MCF 10A (cell line): ENCODE measurements around the gene ARF1. TPM values are rescaled to one million over a fixed set of nuclear protein-coding genes. Genes with fewer than 3 reads are reported as not detected.

ENCODE experiments used
- BruUV-seq: library from RNA; stranded (reverse); fragments of 400-500 nt; replicated peaks from 2 replicates; lab custom pipeline; 2021; lab: Mats Ljungman, UMichigan
- CTCF ChIA-PET: fragments of 300-600 bp; sonication (Branson Sonifier 250); formaldehyde crosslinking; extraction: SDS; loops from one replicate; lab custom pipeline; 2021; ENCODE audit warnings: antibody characterized with exemption, inconsistent platforms; lab: Yijun Ruan, JAX
- POLR2A ChIA-PET: fragments of 300-600, 350-650 bp; sonication (Branson Sonifier 250); formaldehyde crosslinking; extraction: SDS; loops from one replicate; lab custom pipeline; 2020; ENCODE audit warnings: antibody characterized with exemption, inconsistent platforms; lab: Yijun Ruan, JAX
- DNase-seq: peaks from one replicate; pipeline ENCODE4 v3.0.0-alpha.2; 2018; ENCODE audit not compliant: unreplicated experiment
- H3K27ac Mint-ChIP-seq: one replicate; pipeline ENCODE4 v1.8.0; 2022; ENCODE audit warnings: mild to moderate bottlenecking, low read depth, mixed read lengths; ENCODE audit not compliant: unreplicated experiment
- H3K27me3 Mint-ChIP-seq: one replicate; pipeline ENCODE4 v1.8.0; 2022; ENCODE audit warnings: mixed read lengths; ENCODE audit not compliant: insufficient read depth, unreplicated experiment
- H3K36me3 Mint-ChIP-seq: one replicate; pipeline ENCODE4 v1.8.0; 2022; ENCODE audit warnings: mild to moderate bottlenecking, moderate library complexity, mixed read lengths; ENCODE audit not compliant: insufficient read depth, unreplicated experiment
- H3K4me1 Mint-ChIP-seq: one replicate; pipeline ENCODE4 v1.8.0; 2022; ENCODE audit warnings: mixed read lengths; ENCODE audit not compliant: insufficient read depth, unreplicated experiment
- H3K4me3 Mint-ChIP-seq: one replicate; pipeline ENCODE4 v1.8.0; 2022; ENCODE audit warnings: mild to moderate bottlenecking, moderate library complexity, mixed read lengths; ENCODE audit not compliant: unreplicated experiment
- H3K9me3 Mint-ChIP-seq: one replicate; pipeline ENCODE4 v1.8.0; 2022; ENCODE audit warnings: mixed read lengths; ENCODE audit not compliant: unreplicated experiment
- CTCF ChIP-seq: fragments of 200-600 bp; IDR thresholded peaks from one replicate; pipeline ENCODE4 v1.8.0; 2022; ENCODE audit warnings: antibody characterized with exemption, mild to moderate bottlenecking; ENCODE audit not compliant: unreplicated experiment
- intact Hi-C: fragments of 100-400 bp; cut with micrococcal nuclease; formaldehyde crosslinking; loops from 2 replicates; pipeline ENCODE4 v1.14.1; 2022
- total RNA-seq: library from RNA; stranded (reverse); gene quantifications from 2 replicates; pipeline ENCODE4 v1.2.3, GENCODE V29; 2022

ARF1 gene
- total RNA-seq, 1 experiment from 2014 or later = 870 TPM

DNA sequence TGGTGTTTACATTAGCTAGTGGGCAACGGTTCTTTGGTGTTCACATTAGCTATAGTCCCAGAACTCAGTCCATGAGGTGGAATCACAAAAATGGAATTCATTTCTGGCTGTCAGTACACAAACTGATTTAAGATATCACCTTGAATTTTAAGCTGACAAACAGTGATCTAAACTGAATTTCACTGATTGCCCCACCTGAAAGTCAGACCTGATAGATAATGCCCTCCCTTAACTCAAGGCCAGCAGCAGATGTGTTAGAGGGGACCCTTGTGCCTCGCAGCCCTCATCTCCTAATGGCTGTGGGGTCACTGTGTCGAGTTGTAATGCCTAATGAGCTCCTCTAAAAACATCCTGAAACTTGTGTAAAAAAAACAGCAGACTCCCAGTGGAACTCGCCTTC lies 8.6 kb downstream of the ARF1 start:
- no peak for DNase-seq
- CTCF ChIA-PET = interaction anchor here (0.6 to 7.4 kb wide), 13 partner anchors 14 to 1466 kb away, joined by 3 to 72 read pairs (median 5); partner anchors contain the start of gene MRPL55
- TF ChIP-seq CTCF = no peak
- Mint-ChIP-seq H3K9me3 (peaks cover 18% of the 10 kb centered on the region), H3K4me1 (peaks cover 73% of the 10 kb centered on the region), H3K27ac (no peak overlapping the region), H3K36me3 (peaks cover 82% of the 10 kb centered on the region), H3K4me3 (no peak overlapping the region), H3K27me3 (no peaks in the 10 kb centered on the region)
- intact Hi-C loops = no loop called here
- POLR2A ChIA-PET = interaction anchor here (0.8 to 7.9 kb wide), 9 partner anchors 8 to 92 kb away, joined by 3 to 56 read pairs (median 7); partner anchors contain the start of genes ARF1, IBA57 and MRPL55
- no TSS peak for BruUV-seq

DNA sequence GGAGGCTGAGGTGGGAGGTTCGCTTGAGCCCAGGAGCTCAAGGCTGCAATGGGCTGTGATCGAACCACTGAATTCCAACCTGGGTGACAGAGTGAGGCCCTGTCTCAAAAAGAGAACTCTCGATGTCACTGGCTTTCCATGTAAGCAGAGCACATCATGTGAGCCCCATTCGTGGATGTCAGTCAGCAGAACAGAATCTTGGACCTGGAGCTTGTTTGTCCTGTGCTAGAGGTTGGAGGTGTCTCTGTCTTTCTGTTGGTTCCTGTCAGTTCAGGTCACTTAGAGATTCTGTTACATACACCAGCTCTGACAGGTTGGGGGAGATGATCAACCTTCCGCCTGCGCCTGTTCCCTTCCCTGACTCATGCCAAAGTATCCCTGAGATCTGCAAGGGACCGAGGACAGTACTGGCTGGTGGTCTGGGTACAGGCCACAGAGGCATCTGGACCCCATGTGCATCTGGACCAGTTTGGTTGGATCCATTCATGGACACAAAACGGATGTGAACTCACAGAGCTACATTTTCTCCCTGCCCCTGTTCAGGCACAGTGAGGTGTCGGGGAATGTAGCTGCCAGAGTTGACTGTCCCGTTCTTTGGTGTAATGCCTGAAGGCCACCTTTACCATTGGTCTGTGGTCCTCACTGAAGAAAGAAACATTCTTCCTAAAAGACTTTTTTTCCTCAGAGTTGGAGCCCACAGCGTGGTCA lies 10.0 kb downstream of the ARF1 start:
- CTCF ChIA-PET = interaction anchor here (0.6 to 7.4 kb wide), 6 partner anchors 17 to 1429 kb away, joined by 3 to 72 read pairs (median 6); partner anchors contain the start of gene MRPL55
- peak overlapping the region; percentile 41 for H3K27ac Mint-ChIP-seq
- no TSS peak for BruUV-seq

GRCh38 chr1:228093050-228093906 lies 10.8 kb downstream of the ARF1 start:
- H3K9me3 Mint-ChIP-seq = peaks cover 18% of the 10 kb centered on the region
- H3K27ac Mint-ChIP-seq = no peak overlapping the region
- ChIA-PET CTCF (interaction anchor here (0.7 to 7.4 kb wide), 5 partner anchors 16 to 331 kb away, joined by 3 to 72 read pairs (median 9); partner anchors contain the start of gene MRPL55), POLR2A (interaction anchor here (0.7 to 7.9 kb wide), 6 partner anchors 6 to 89 kb away, joined by 3 to 56 read pairs (median 4); partner anchors contain the start of gene ARF1)
- intact Hi-C loops = no loop called here
- peaks cover 92% of the 10 kb centered on the region for H3K36me3 Mint-ChIP-seq
- H3K4me3 Mint-ChIP-seq = no peak overlapping the region
- DNase-seq = no peak
- no peak for TF ChIP-seq CTCF
- H3K4me1 Mint-ChIP-seq = peaks cover 60% of the 10 kb centered on the region
- BruUV-seq = no TSS peak
- no peaks in the 10 kb centered on the region for H3K27me3 Mint-ChIP-seq

More for the DNA sequence above, 10.0 kb downstream of the ARF1 start:
- TF ChIP-seq CTCF = no peak
- Mint-ChIP-seq H3K36me3 (peaks cover 92% of the 10 kb centered on the region), H3K9me3 (peaks cover 18% of the 10 kb centered on the region), H3K4me1 (peaks cover 68% of the 10 kb centered on the region), H3K27me3 (no peaks in the 10 kb centered on the region), H3K4me3 (no peak overlapping the region)
- intact Hi-C loops = no loop called here
- POLR2A ChIA-PET = interaction anchor here (0.6 to 7.9 kb wide), 7 partner anchors 7 to 138 kb away, joined by 3 to 56 read pairs (median 4); partner anchors contain the start of genes ARF1 and MRPL55
- no peak for DNase-seq
